ENCODE data around the gene CHSY3.
A peak's percentile ranks its signal among the peaks of the same experiment; 100 is the strongest.

CHSY3 gene

GRCh38 chr5:129996896-129997295 lies 92.6 kb downstream of the CHSY3 start:
- Mint-ChIP-seq H3K27ac (no peak overlapping the region), H3K36me3 (ENCODE audit: low read depth) (peaks cover 7% of the 10 kb centered on the region), H3K4me1 (peaks cover 13% of the 10 kb centered on the region), H3K27me3 (ENCODE audit: low read depth, poor library complexity) (no peaks in the 10 kb centered on the region), H3K9me3 (peaks cover 11% of the 10 kb centered on the region), H3K4me3 (no peak overlapping the region)
- TF ChIP-seq, protein P1, sequence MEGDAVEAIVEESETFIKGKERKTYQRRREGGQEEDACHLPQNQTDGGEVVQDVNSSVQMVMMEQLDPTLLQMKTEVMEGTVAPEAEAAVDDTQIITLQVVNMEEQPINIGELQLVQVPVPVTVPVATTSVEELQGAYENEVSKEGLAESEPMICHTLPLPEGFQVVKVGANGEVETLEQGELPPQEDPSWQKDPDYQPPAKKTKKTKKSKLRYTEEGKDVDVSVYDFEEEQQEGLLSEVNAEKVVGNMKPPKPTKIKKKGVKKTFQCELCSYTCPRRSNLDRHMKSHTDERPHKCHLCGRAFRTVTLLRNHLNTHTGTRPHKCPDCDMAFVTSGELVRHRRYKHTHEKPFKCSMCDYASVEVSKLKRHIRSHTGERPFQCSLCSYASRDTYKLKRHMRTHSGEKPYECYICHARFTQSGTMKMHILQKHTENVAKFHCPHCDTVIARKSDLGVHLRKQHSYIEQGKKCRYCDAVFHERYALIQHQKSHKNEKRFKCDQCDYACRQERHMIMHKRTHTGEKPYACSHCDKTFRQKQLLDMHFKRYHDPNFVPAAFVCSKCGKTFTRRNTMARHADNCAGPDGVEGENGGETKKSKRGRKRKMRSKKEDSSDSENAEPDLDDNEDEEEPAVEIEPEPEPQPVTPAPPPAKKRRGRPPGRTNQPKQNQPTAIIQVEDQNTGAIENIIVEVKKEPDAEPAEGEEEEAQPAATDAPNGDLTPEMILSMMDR (IDR thresholded peaks at IDR 0.05), result no peak
- no peak for DNase-seq

- peaks cover 13% of the 10 kb centered on the region for H3K4me1 Mint-ChIP-seq
- TF ChIP-seq, protein P1 (IDR thresholded peaks at IDR 0.05), result no peak
- H3K9me3 Mint-ChIP-seq, result no peaks in the 10 kb centered on the region
- no peak overlapping the region for H3K4me3 Mint-ChIP-seq
- no peaks in the 10 kb centered on the region for H3K27me3 Mint-ChIP-seq (ENCODE audit: low read depth, poor library complexity)
- no peak for DNase-seq
- no peaks in the 10 kb centered on the region for H3K36me3 Mint-ChIP-seq (ENCODE audit: low read depth)
- peak overlapping the region; percentile 13 for H3K27ac Mint-ChIP-seq
These were observed 96.2 kb downstream of the CHSY3 start for GRCh38 chr5:130000460-130000859.

DNA sequence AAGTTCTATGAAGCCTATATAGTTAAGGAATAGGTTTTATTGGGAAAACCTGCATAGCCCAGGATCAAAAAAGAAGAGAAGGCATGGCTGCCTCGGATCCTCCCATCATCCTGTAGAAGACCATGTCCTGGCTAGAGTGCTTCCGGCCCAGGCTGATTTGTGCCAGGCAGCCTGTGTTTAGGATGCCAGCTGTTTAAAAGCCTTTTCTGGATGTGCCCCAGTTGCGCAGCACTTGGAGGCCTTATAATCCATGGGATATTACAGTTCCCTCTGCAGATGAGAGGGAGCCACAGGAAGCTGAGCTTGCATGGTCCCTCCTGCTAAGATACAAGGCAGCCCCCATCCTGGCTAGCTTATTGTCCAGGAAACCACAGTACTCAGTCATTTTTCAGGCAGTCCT lies 97.9 kb downstream of the CHSY3 start:
- Mint-ChIP-seq H3K36me3 (ENCODE audit: low read depth) (no peaks in the 10 kb centered on the region), H3K9me3 (peaks cover 2% of the 10 kb centered on the region), H3K4me3 (no peak overlapping the region), H3K4me1 (peaks cover 13% of the 10 kb centered on the region), H3K27me3 (ENCODE audit: low read depth, poor library complexity) (peaks cover under 1% of the 10 kb centered on the region), H3K27ac (no peak overlapping the region)
- no peak for DNase-seq
- TF ChIP-seq, protein P1 (IDR thresholded peaks at IDR 0.05), result no peak

GRCh38 chr5:130002876-130003275 lies 98.6 kb downstream of the CHSY3 start:
- DNase-seq, result no peak
- peaks cover 7% of the 10 kb centered on the region for H3K27me3 Mint-ChIP-seq (ENCODE audit: low read depth, poor library complexity)
- peaks cover 13% of the 10 kb centered on the region for H3K4me1 Mint-ChIP-seq
- H3K9me3 Mint-ChIP-seq, result peaks cover 4% of the 10 kb centered on the region
- H3K4me3 Mint-ChIP-seq, result no peak overlapping the region
- no peak overlapping the region for H3K27ac Mint-ChIP-seq
- TF ChIP-seq, protein P1 (IDR thresholded peaks at IDR 0.05), result no peak
- H3K36me3 Mint-ChIP-seq (ENCODE audit: low read depth), result no peaks in the 10 kb centered on the region

GRCh38 chr5:130011986-130012385 lies 107.7 kb downstream of the CHSY3 start:
- Mint-ChIP-seq H3K36me3 (ENCODE audit: low read depth) (peaks cover 13% of the 10 kb centered on the region), H3K4me1 (no peaks in the 10 kb centered on the region), H3K4me3 (no peak overlapping the region)

GRCh38 chr5:130017173-130017572 lies 112.9 kb downstream of the CHSY3 start:
- TF ChIP-seq, protein P1 (IDR thresholded peaks at IDR 0.05), result no peak
- no peak for DNase-seq
- H3K27me3 Mint-ChIP-seq (ENCODE audit: low read depth, poor library complexity), result no peaks in the 10 kb centered on the region
- H3K4me1 Mint-ChIP-seq, result peaks cover 13% of the 10 kb centered on the region
- no peak overlapping the region for H3K4me3 Mint-ChIP-seq
- H3K27ac Mint-ChIP-seq, result no peak overlapping the region
- H3K9me3 Mint-ChIP-seq, result peaks cover 31% of the 10 kb centered on the region
- peaks cover 5% of the 10 kb centered on the region for H3K36me3 Mint-ChIP-seq (ENCODE audit: low read depth)

More at GRCh38 chr5:130011986-130012385, 107.7 kb downstream of the CHSY3 start:
- no peak for DNase-seq
- Mint-ChIP-seq H3K9me3 (peaks cover 68% of the 10 kb centered on the region), H3K27me3 (ENCODE audit: low read depth, poor library complexity) (peaks cover 9% of the 10 kb centered on the region), H3K27ac (no peak overlapping the region)
- TF ChIP-seq, protein P1 (IDR thresholded peaks at IDR 0.05), result no peak
